ENCODE results near the gene GRM7. TPM values are rescaled to one million over a fixed set of nuclear protein-coding genes. Genes with fewer than 3 reads are reported as not detected.

GRM7 gene
- total and polyA plus RNA-seq, 12 donors, result 0.27 to 7.8 (median 3.2) TPM; not detected in 3

GRCh38 chr3:6989608-6990291 is 128.8 kb downstream of the GRM7 start:
- no peak overlapping the region for H3K4me3 ChIP-seq
- TF ChIP-seq CTCF (IDR thresholded peaks at IDR 0.05), result no peak
- no peak for TF ChIP-seq POLR2A (IDR thresholded peaks at IDR 0.05)
- H3K27me3 ChIP-seq, result no peaks in the 10 kb centered on the region
- 52 to 63% (median 62%) methylated on average over 4 of the region's 4 CpGs for WGBS, 4 donors
- H3K36me3 ChIP-seq (replicated peaks in 1 of 2), result no peaks in the 10 kb centered on the region
- intact Hi-C loops (cut with DNase I), result no loop called here
- DNase-seq, result no peak
- no peaks in the 10 kb centered on the region for H3K4me1 ChIP-seq (replicated peaks in 1 of 2)
- no peak overlapping the region for H3K27ac ChIP-seq
- H3K9me3 ChIP-seq (replicated peaks in 1 of 3), result no peaks in the 10 kb centered on the region

GRCh38 chr3:6994081-6994668 is 133.3 kb downstream of the GRM7 start:
- Histone ChIP-seq H3K27me3 (no peaks in the 10 kb centered on the region), H3K4me3 (no peak overlapping the region), H3K36me3 (replicated peaks in 1 of 2) (no peaks in the 10 kb centered on the region), H3K27ac (no peak overlapping the region), H3K4me1 (replicated peaks in 1 of 2) (no peaks in the 10 kb centered on the region), H3K9me3 (replicated peaks in 1 of 3) (no peaks in the 10 kb centered on the region)
- TF ChIP-seq CTCF (IDR thresholded peaks at IDR 0.05), result peak in 2 of 6 experiments; percentile 14 to 16
- no peak for TF ChIP-seq POLR2A (IDR thresholded peaks at IDR 0.05)
- DNase-seq, result no peak
- WGBS, 4 donors, result 47 to 62% (median 58%) methylated on average over 3 of the region's 3 CpGs
- intact Hi-C loops (cut with DNase I), result no loop called here

- Histone ChIP-seq H3K4me3 (no peak overlapping the region), H3K27ac (no peak overlapping the region), H3K4me1 (replicated peaks in 1 of 2) (no peaks in the 10 kb centered on the region), H3K36me3 (replicated peaks in 1 of 2) (no peaks in the 10 kb centered on the region), H3K27me3 (no peaks in the 10 kb centered on the region), H3K9me3 (replicated peaks in 1 of 3) (no peaks in the 10 kb centered on the region)
- intact Hi-C loops (cut with DNase I), result no loop called here
- no peak for TF ChIP-seq CTCF (IDR thresholded peaks at IDR 0.05)
- TF ChIP-seq POLR2A (IDR thresholded peaks at IDR 0.05), result no peak
- no peak for DNase-seq
- 56 to 73% (median 59%) methylated on average over 1 of the region's 1 CpG for WGBS, 4 donors
Observed at GRCh38 chr3:7000501-7000900, 139.6 kb downstream of the GRM7 start.

GRCh38 chr3:7001370-7001769 is 140.5 kb downstream of the GRM7 start:
- Histone ChIP-seq H3K36me3 (replicated peaks in 1 of 2) (no peaks in the 10 kb centered on the region), H3K27ac (no peak overlapping the region), H3K4me3 (no peak overlapping the region), H3K9me3 (replicated peaks in 1 of 3) (no peaks in the 10 kb centered on the region), H3K4me1 (replicated peaks in 1 of 2) (no peaks in the 10 kb centered on the region), H3K27me3 (no peaks in the 10 kb centered on the region)
- no peak for TF ChIP-seq POLR2A (IDR thresholded peaks at IDR 0.05)
- no peak for TF ChIP-seq CTCF (IDR thresholded peaks at IDR 0.05)
- WGBS, 4 donors, result 63 to 79% (median 74%) methylated on average over 4 of the region's 4 CpGs
- no peak for DNase-seq
- intact Hi-C loops (cut with DNase I), result no loop called here

Measured in adrenal gland (tissue), 12 donors.